HG02852 (cell line): ENCODE data around the gene IGFL3.
"Not testable (repeated sequence)": the region's sequence is repeated elsewhere in the genome, so short reads cannot be mapped to it uniquely, and the experiment has no call there.

ENCODE experiments used
- ATAC-seq: cut with Tn5 transposase; IDR thresholded peaks from one replicate; pipeline ENCODE4 v1.9.1; 2021; ENCODE audit warnings: mild to moderate bottlenecking, moderate library complexity; ENCODE audit not compliant: unreplicated experiment

IGFL3 gene

DNA sequence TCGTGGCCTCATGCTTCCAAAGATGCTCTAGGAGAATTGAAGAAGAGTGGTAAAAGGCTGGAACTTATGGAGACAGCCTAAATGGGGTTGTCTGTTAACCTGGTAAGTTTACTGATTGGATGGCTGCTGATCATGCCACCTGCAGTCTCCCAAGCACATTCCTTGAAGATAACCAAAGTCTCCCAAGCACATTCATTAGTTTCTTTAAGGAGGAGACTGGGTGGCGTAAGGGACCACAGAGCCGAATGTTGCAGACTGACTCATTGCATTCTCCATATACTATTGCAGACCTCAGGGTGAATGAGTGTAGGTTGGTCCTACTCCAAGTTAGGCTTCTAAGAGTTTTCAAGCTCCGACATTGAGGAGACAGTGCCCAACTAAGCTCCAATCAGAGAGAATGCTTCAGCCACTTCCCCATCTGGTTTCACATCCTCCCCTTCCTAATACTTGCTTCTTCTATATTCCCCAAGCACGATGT, at the start of gene IGFL3:
Gene IGFL3, minus strand, starts transcription at position 51 of the 478 bp plus-strand sequence. Its CDS starts 39 bp downstream, at position 12.
- ATAC-seq = no peak

DNA sequence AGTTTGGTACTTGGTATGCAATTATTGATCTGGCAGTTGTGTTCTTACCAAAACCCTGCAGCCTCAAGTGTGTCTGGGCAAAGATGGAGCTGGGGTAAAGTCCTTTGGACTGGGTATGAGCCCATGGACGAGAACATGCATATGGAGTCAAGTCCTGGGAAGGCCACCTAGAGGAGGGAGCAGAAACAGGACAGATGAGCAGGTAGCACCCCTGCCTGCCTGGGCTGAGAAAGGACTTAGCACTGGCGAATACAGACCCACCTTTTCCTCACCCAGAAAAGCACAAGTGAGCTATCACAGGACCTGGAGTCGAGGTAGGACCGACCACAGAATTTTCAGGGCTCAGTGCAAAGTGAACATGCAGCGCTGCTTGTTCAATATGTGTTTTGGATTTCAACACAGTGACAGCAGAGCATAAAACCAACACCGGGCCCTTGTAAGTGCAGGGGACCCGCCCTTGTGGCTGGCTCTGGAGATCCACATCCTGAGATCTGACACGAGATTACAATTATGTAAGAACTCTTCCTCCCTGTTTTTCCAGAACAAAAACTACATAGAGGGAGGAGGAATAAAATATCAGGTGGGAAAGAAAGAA, 49.5 kb upstream of the IGFL3 start:
- no peak for ATAC-seq

DNA sequence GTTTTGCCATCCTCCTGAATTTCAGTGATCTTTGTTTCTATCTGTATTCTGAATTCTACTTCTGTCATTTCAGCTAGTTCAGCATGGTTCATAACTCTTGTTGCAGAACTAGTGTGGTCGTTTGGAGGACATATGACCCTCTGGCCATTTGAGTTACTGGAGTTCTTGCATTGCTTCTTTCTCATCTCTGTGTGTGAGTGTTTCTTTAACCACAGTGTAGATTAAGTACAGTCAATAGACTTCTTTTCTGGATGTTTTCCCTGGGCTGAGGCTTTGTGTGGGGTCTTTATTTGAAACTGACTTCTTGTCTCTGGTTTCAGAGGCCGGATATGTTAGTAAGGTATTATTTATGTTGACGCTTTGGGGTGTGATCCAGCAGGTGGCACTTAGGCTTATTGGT, 38.2 kb upstream of the IGFL3 start:
- ATAC-seq = no peak

DNA sequence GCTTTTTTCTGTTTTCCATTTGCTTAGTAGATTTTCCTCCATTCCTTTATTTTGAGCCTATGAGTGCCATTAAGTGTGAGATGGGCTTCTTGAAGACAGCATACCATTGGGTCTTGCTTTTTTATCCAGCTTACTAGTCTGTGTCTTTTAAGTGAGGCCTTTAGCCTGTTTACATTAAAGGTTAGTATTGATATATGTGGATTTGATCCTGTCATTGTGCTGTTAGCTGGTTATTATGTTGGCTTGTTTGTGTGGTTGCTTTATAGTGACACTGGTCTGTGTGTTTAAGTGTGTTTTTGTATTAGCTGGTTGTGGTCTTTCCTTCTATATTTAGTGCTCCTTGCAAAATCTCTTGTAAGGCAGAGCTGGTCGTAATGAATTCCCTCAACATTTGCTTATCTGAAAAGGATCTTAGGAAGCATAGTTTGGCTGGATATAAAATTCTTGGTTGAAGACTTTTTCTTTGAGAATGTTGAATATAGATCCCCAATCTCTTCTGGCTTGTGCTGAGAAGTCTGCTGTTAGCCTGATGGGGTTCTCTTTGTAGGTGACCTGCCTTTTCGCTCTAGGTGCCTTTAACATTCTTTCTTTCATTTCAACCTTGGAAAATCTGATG, 37.3 kb upstream of the IGFL3 start:
- ATAC-seq = not testable (repeated sequence)

DNA sequence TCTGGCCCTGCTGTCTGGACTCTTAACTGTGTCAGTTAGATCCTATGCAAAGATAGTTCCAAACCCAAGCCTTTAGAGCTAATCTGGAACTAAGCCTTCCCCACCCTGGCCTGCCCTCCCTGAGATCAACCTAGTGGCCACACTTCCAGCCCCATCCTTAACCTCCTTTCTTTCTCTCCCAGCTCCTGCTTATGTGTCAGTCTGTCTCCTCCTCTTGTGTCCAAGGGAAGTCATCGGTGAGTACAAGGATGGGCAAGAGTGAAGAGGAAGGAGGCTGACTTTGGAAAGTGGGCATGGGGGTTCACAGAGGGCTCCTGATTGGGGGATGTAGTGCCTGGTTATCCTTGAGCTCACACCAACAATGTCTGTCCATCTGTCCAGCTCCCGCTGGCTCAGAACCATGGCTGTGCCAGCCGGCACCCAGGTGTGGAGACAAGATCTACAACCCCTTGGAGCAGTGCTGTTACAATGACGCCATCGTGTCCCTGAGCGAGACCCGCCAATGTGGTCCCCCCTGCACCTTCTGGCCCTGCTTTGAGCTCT, 35.8 kb upstream of the IGFL3 start:
- no peak for ATAC-seq

DNA sequence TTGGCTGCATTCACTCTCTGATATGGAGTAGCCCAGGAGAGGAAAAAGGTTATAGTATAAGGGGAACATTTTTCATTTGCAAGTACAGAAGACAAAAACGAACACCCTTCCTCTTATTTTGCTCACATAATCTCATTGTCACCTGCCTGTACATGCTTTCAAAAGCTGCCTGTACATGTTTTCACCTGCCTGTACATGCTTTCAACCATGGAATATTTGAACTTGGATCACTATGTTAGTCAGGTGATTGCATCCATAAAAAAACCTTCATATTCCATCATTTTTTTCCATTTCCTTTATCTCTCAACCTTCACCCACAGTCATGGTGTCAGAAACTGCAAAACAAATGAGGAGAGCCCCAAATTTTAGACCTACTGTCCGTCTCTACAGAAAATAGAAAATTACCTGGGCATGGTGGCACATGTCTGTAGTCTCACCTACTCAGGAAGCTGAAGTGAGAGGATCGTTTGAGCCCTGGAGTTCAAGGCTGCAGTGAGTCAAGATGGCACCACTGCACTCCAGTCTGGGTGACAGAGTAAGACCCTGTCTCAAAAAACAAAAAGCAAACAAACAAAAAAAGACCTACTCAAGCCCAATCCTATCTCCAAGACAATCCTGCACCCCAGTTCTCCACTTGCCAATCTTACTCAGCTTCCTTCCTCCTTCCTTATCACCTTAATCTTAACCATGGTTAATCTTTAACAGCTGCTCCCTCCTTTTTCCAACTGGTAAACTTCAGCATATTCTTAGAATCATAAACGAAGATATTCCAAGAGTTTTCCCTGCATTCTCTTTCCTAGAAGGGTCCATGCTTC, 35.1 kb upstream of the IGFL3 start:
- ATAC-seq = no peak

DNA sequence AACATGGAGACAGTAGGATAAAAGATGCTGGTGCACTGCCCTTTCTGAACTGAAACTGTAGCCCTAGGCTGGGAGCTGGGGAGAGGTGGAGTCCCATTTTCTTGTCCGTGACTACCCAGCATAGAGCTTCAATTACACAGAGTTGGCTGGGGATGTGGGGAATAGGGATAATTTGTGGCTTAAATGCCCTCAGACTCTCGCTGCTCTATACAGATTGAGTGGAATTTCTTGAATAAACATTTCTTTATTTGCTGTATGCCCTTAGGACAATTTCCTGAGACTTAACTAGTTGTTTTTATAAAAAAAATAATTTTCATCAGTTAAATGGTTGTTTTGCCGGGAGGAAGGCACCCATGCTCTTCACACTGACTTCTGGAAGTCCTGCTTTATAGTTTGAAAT, 30.7 kb upstream of the IGFL3 start:
- no peak for ATAC-seq

DNA sequence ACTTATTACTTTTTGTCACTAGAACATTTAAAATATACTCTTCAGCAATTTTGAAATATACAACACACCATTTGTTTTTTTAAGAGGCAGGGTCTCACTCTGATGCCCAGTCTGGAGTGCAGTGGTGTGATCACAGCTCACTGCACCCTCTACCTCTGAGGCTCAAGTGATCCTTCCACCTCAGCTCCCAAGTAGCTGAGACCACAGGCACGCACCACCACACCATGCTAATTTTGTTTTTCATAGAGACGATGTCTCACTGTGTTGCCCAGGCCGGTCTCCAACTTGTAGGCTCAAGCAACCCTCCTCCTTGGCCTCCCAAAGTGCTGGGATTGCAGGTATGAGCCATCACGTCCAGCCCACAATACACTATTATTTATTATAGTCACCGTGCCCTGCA, 26.1 kb upstream of the IGFL3 start:
- ATAC-seq = no peak

DNA sequence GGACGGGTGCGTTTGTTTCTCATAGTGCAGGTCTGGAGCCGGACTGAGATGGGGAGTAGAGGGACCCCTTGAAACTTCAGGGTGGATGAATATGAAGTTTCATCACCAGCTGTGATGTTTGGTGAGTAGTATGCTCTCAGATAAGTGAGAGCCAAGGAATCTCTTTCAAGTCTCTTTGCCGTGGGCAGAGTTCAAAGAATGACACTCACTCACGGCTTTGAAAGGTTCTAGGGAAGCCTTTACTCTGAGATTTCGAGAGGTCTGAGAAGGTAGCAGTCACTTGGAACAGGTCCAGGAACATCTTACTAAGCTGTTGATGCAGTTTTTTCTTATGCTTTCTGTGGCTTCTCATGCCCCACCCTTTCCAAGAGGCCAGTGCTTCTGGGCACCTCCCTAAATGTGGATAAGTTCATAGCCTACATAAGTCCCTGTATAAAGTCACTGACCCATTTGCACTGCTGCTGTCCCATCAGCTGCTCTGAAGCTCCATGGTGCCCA, 23.4 kb upstream of the IGFL3 start, which contains the start of gene IGFL2:
Gene IGFL2, plus strand, starts transcription at position 448 of the 498 bp plus-strand sequence. Its CDS starts 41 bp downstream, at position 489.
- no peak for ATAC-seq

DNA sequence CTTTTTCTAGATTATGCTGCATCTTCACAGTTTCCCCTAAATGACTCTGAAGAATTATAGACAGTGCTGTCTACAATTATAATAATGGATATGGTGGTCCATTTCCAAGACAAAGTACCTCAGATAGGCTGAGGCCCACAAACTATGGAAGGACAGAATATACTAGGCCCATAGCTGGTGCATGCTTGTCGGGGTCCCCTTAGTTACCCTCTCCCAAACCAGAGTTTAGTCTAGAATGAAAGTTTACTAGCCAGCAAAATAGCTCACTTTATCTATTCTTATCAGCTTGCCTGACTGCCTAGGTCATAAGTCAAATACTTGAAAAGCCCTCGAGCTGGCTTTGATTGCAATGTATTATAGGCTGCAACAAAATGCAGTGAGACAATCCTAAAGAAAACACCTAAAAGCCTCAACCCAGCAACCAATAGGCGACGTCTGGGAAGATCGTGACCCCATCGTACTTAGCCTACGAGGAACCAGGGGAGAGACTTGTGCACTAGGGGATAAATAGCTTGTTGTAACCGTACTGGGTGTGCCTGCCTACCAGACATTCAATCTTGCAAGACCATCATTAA, 22.8 kb upstream of the IGFL3 start:
- no peak for ATAC-seq

DNA sequence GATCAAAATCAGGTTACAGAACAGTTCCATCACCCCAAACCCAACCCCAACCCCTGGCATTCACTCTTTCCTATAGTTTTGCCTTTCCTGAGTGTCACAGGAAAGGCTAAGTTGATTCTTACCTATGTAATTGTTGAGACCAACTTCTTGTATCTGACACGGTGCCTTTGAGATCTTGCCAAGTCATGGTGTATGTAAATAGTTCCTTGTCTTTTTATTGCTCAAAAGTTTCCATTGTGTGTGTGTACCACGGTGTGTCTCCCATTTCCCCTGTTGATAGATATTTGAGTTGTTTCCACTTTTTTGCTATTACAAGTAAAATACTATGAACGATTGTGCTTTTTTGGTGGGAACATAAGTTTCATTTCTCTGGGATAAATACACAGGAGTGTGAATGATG, 20.3 kb upstream of the IGFL3 start:
- no peak for ATAC-seq

DNA sequence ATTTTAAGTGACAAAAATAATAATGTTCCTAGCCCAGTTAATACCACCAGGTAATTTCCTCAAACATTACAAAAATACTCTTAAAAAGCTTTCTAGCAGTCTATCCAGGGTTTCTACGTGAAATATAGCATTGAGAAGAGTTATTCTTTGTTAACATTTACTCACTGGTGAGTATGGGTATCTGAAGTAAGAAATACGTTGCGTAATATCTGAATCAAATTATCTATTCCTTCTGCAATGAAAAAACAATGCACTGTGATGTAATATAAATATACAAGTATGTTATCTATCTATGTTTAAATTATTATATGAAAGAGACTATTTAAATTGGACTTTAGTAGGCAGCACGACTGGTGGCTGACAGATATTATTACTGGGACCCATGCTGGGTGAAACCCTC, 17.8 kb upstream of the IGFL3 start:
- ATAC-seq = no peak

DNA sequence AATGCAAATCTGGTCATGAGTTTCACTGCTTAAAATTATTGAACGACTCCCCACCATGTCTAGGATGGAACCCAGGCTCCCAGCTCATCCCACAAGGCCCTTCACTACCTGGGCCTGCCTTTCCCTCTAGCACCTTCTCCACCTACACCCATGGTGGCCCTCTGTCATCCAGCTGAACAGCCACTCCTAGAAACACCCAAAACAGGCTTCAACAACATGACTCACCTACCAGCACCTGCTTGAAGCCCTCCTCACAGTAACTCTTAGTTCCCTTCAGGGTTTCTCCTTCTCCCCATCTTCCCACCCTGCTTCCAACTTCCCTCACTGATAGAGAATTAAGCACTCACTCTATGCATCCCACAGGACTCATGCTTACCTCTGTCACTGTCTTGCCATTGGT, 16.9 kb upstream of the IGFL3 start:
- ATAC-seq = no peak

DNA sequence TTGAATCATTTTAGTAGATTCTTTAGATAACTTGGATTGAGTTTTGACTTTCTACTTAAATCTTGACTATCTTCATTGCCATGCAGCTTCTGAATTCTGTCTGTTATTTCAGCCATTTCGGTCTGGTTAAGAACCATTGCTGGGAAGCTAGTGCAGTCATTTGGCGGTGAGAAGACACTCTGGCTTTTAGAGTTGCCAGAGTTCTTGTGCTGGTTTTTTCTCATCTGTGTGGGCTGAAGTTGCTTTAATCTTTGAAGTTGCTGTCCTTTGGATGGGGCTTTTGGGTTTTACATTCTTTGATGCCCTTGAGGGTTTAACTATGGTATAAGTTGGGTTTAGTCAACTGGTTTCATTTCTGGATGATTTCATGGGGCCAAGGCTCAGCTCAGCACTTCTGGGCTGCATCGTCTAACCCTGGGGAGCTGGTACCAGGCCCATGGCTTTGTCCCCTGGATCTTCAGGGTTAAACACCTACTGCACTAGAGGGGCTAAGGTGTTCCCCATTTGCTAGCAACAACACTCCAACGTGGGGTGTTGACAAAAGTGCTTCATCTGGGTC, 13.5 kb upstream of the IGFL3 start:
- ATAC-seq = no peak

DNA sequence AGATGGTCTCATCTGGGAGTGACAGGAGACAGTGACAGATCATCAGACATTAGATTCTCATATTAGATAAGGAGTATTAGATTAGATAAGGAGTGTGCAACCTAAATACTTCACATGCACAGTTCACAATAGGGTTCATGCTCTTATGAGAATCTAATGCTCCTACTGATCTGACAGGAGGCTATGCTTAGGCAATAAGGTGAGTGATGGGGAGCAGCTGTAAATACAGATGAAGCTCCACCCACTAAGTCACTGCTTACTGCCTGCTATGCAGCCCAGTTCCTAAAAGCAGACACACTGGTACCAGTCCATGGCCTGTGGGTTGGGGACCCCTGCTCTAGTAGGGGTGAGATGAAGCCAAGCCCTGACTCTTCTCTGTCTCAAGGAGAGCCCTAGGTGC, 10.0 kb upstream of the IGFL3 start:
- ATAC-seq = no peak

DNA sequence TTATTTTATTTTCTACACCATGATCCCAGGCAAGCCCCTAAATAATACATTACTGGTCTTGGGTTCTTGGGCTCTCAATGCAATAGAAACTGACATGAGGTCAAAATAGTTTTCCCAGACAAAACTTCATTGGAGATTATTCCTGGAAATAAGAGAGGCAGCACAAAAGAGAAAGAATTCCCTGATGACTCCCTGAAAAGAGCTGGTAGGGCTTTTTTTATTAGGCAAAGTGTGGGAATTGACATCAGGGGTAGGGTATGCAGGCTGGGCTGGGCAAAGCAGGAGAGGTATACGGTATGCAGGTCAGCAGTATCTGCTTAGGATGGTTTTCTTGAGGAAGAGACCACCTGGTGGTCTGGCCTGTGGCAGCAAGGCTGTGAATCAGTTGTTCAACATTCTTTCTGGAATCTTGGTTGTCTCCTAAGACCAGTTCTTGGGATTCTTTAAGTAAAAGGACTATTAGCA, 9.3 kb upstream of the IGFL3 start:
- no peak for ATAC-seq

DNA sequence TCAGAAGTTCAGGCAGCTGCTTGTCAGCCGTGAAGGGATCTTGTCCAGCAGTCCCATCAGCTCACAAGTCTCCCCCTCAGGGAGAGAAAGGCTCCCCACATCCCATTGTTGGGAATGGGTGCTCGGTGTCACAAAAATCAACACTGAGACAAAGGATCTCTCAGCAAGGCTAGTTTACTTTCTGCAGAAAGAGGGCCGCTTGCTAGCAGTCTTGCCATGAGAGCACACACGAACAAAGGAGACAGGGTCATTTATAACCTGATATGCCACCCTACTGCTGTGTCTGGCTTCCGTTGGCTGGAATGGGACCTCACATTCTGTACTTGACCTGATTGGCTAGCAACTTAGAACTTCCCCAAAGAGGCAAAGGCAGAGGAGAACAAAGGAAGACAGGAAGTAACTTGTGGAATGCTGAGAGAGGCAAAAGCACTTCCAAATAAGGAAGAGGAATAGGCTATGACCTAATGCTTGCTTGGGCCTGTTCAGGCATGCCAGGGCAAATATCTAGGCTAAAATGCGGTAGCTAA, 8.7 kb upstream of the IGFL3 start:
- ATAC-seq = no peak

DNA sequence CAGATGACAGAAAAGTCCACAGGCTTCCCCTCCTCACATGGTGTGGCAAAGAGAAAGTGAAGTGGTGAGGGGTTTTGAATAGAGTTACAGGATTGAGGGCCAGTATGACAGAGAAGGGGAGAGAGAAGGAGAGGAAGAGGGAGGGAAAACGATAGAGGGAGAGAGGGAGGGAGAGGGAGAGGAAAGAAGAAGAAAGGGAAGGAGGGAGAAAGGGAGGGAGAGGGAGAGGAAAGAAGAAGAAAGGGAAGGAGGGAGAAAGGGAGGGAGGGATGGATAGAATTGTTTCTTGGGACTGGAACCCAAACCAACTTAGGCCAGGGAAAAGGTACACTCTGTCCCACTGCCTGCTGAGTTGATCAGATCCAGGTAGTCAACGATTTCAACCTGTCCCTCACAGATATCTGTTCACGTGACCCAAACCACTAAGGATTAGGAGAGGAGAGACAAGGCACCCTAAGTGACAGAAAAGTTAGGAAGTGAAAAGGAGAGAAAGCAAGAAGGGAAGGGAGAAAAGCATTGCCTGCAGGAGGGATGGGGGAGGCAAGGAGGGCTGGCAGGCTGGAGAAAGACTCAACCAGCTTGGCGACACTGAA, 8.1 kb upstream of the IGFL3 start:
- ATAC-seq = no peak

DNA sequence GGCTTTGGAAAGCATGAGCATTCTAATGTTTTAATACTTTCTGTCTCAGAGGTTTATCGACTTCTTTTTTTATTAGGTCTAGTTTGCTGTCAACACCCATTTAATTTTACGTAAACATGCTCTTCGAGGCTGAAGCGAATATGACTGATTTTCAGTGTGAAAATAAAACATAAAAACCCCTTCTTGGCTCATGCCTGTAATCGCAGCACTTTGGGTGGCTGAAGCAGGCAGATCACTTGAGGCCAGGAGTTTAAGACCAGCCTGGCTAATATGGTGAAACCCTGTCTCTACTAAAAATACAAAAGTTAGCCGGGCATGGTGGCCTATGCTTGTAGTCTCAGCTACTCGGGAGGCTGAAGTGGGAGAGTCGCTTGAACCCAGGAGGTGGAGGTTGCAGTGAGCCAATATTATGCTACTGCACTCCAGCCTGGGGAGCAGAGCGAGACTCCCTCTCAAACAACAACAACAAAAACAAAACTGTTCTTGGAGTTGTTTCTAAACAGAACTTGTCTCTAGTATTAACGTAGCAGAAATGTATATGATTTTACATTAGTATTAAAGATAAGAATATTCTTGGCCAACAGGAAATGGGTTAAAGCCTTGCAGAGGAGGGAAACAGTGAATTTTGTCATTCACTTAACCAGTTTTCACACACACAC, 7.1 kb upstream of the IGFL3 start:
- no peak for ATAC-seq
